Mononuclear cell (primary cell): ENCODE measurements around the gene CRACR2A. TPM values are rescaled to one million over a fixed set of nuclear protein-coding genes. Genes with fewer than 3 reads are reported as not detected.

Experiments used
- H3K27me3 ChIP-seq: 2 replicates; pipeline ENCODE4 v1.6.0; 2011; ENCODE audit warnings: low read length, control low read depth; ENCODE audit not compliant: insufficient read depth
- H3K4me1 ChIP-seq: 2 replicates; pipeline ENCODE4 v1.5.1; 2011; ENCODE audit warnings: mild to moderate bottlenecking, low read length, control low read depth; ENCODE audit not compliant: insufficient read depth
- H3K4me3 ChIP-seq: 2 replicates; pipeline ENCODE4 v1.5.1; 2011; ENCODE audit warnings: mild to moderate bottlenecking, low read length, moderate library complexity
- H3K9me3 ChIP-seq: 2 replicates; pipeline ENCODE4 v1.5.1; 2011; ENCODE audit warnings: low read depth, mild to moderate bottlenecking, control low read depth, low read length
- total RNA-seq: library from RNA; depleted of rRNA; stranded (reverse); fragments of >200 nt; gene quantifications from one replicate; pipeline ENCODE4 v1.2.3, GENCODE V29; 2012

Gene CRACR2A
- total RNA-seq, 1 donor: 18.4 TPM

- no peak overlapping the region for H3K4me3 ChIP-seq
- H3K27me3 ChIP-seq: no peaks in the 10 kb centered on the region
- H3K4me1 ChIP-seq: no peaks in the 10 kb centered on the region
- H3K9me3 ChIP-seq: no peaks in the 10 kb centered on the region
These were observed 84.3 kb downstream of the CRACR2A start for GRCh38 chr12:3668479-3669165.

- Histone ChIP-seq H3K27me3 (no peaks in the 10 kb centered on the region), H3K4me1 (no peaks in the 10 kb centered on the region), H3K4me3 (no peak overlapping the region), H3K9me3 (no peaks in the 10 kb centered on the region)
These were observed 85.4 kb downstream of the CRACR2A start for GRCh38 chr12:3667485-3667884.

GRCh38 chr12:3666441-3666840 is 86.5 kb downstream of the CRACR2A start:
- H3K4me1 ChIP-seq: no peaks in the 10 kb centered on the region
- H3K27me3 ChIP-seq: no peaks in the 10 kb centered on the region
- H3K9me3 ChIP-seq: no peaks in the 10 kb centered on the region
- H3K4me3 ChIP-seq: no peak overlapping the region

- Histone ChIP-seq H3K4me3 (no peak overlapping the region), H3K4me1 (no peaks in the 10 kb centered on the region), H3K27me3 (no peaks in the 10 kb centered on the region), H3K9me3 (no peaks in the 10 kb centered on the region)
These were observed 90.4 kb downstream of the CRACR2A start for GRCh38 chr12:3662521-3662921.

- Histone ChIP-seq H3K9me3 (no peaks in the 10 kb centered on the region), H3K27me3 (no peaks in the 10 kb centered on the region), H3K4me3 (no peak overlapping the region), H3K4me1 (no peaks in the 10 kb centered on the region)
These were observed 91.9 kb downstream of the CRACR2A start for GRCh38 chr12:3661028-3661427.

GRCh38 chr12:3658327-3659163 is 94.4 kb downstream of the CRACR2A start:
- no peaks in the 10 kb centered on the region for H3K27me3 ChIP-seq
- no peaks in the 10 kb centered on the region for H3K9me3 ChIP-seq
- H3K4me3 ChIP-seq: no peak overlapping the region
- no peaks in the 10 kb centered on the region for H3K4me1 ChIP-seq

GRCh38 chr12:3656946-3657622 is 95.8 kb downstream of the CRACR2A start:
- Histone ChIP-seq H3K27me3 (no peaks in the 10 kb centered on the region), H3K4me3 (no peak overlapping the region), H3K9me3 (no peaks in the 10 kb centered on the region), H3K4me1 (no peaks in the 10 kb centered on the region)

GRCh38 chr12:3655328-3655900 is 97.5 kb downstream of the CRACR2A start:
- H3K27me3 ChIP-seq: no peaks in the 10 kb centered on the region
- H3K4me1 ChIP-seq: no peaks in the 10 kb centered on the region
- H3K4me3 ChIP-seq: no peak overlapping the region
- H3K9me3 ChIP-seq: no peaks in the 10 kb centered on the region

GRCh38 chr12:3651585-3652424 is 101.1 kb downstream of the CRACR2A start:
- Histone ChIP-seq H3K27me3 (no peaks in the 10 kb centered on the region), H3K4me3 (no peak overlapping the region), H3K4me1 (peaks cover 6% of the 10 kb centered on the region), H3K9me3 (no peaks in the 10 kb centered on the region)

GRCh38 chr12:3647504-3647903 is 105.4 kb downstream of the CRACR2A start:
- H3K9me3 ChIP-seq: no peaks in the 10 kb centered on the region
- no peak overlapping the region for H3K4me3 ChIP-seq
- no peaks in the 10 kb centered on the region for H3K27me3 ChIP-seq
- peaks cover 6% of the 10 kb centered on the region for H3K4me1 ChIP-seq

- no peaks in the 10 kb centered on the region for H3K9me3 ChIP-seq
- no peaks in the 10 kb centered on the region for H3K27me3 ChIP-seq
- H3K4me3 ChIP-seq: no peak overlapping the region
- H3K4me1 ChIP-seq: peaks cover 6% of the 10 kb centered on the region
These were observed 106.2 kb downstream of the CRACR2A start for GRCh38 chr12:3646561-3647241.

GRCh38 chr12:3645091-3645490 is 107.8 kb downstream of the CRACR2A start:
- Histone ChIP-seq H3K4me3 (no peak overlapping the region), H3K9me3 (no peaks in the 10 kb centered on the region), H3K4me1 (peaks cover 6% of the 10 kb centered on the region), H3K27me3 (no peaks in the 10 kb centered on the region)

- Histone ChIP-seq H3K4me1 (no peaks in the 10 kb centered on the region), H3K9me3 (no peaks in the 10 kb centered on the region), H3K4me3 (no peak overlapping the region), H3K27me3 (no peaks in the 10 kb centered on the region)
These were observed 108.8 kb downstream of the CRACR2A start for GRCh38 chr12:3644104-3644503.

- Histone ChIP-seq H3K4me3 (no peak overlapping the region), H3K27me3 (no peaks in the 10 kb centered on the region), H3K4me1 (no peaks in the 10 kb centered on the region), H3K9me3 (no peaks in the 10 kb centered on the region)
These were observed 111.4 kb downstream of the CRACR2A start for GRCh38 chr12:3641428-3642018.
